ENCODE measurements around the gene ACADS. TPM values are rescaled to one million over a fixed set of nuclear protein-coding genes. Genes with fewer than 3 reads are reported as not detected.

The ACADS gene
- total RNA-seq, 4 donors from 2014 or later: 166 to 224 (median 200) TPM

DNA sequence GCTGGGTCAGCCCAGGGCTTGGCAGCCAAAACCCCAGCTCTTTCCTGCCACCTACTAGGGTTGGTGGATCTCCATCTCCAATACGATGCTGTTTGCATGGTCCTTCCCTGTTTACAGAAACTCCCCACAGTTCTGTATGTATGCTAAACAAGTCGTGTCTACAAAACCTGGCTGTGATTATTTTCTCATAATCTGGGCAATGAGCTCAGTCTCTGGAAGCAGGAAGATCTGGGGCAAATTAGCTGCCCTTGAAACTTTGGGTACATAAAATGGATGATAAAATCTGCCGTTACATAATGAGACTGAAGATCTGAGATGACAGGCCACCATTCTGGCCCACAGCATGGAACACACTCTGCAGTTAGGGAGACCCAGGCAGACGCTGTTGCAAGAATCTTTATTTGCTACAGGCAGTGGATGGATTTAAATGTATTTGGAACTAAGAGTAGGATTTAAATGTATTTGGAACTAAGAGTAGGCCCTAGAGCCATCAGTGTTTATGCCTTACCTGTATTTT lies 31.7 kb downstream of the ACADS start:
- DNase-seq: no peak
- peaks cover 43 to 47% of the 10 kb centered on the region in 2 donors for H3K4me1 ChIP-seq
- no peaks in the 10 kb centered on the region for H3K36me3 ChIP-seq
- no peak overlapping the region for H3K4me3 ChIP-seq
- H3K9me3 ChIP-seq: no peaks in the 10 kb centered on the region
- no peak for ATAC-seq
- H3K27me3 ChIP-seq: no peaks in the 10 kb centered on the region
- peak overlapping the region; percentile 93 to 98 (median 94) for H3K27ac ChIP-seq
- intact Hi-C loops (cut with DNase I; ENCODE audit: low total_unique reads): no loop called here
- TF ChIP-seq POLR2A (IDR thresholded peaks at IDR 0.05): no peak
- TF ChIP-seq CTCF (IDR thresholded peaks at IDR 0.05 in 4 of 5, conservative IDR thresholded peaks at IDR 0.05 in 1 of 5): no peak
- in situ Hi-C loops (cut with MboI; ENCODE audit: low sequenced_read_pairs in 4 of 4): no loop called here

GRCh38 chr12:120757949-120758348 lies 32.3 kb downstream of the ACADS start:
- no peaks in the 10 kb centered on the region for H3K36me3 ChIP-seq
- ATAC-seq (peak in 1 of 2 donors; percentile 25), DNase-seq (peak in 1 of 2 donors; percentile 46)
- H3K4me1 ChIP-seq: peaks cover 44 to 49% of the 10 kb centered on the region in 2 donors
- no peaks in the 10 kb centered on the region for H3K27me3 ChIP-seq
- in situ Hi-C loops (cut with MboI; ENCODE audit: low sequenced_read_pairs in 4 of 4) (no loop called here), intact Hi-C loops (cut with DNase I; ENCODE audit: low total_unique reads) (no loop called here)
- no peak overlapping the region for H3K4me3 ChIP-seq
- no peaks in the 10 kb centered on the region for H3K9me3 ChIP-seq
- peak overlapping the region; percentile 93 to 98 (median 94) for H3K27ac ChIP-seq
- no peak for TF ChIP-seq CTCF (IDR thresholded peaks at IDR 0.05 in 4 of 5, conservative IDR thresholded peaks at IDR 0.05 in 1 of 5)
- no peak for TF ChIP-seq POLR2A (IDR thresholded peaks at IDR 0.05)

DNA sequence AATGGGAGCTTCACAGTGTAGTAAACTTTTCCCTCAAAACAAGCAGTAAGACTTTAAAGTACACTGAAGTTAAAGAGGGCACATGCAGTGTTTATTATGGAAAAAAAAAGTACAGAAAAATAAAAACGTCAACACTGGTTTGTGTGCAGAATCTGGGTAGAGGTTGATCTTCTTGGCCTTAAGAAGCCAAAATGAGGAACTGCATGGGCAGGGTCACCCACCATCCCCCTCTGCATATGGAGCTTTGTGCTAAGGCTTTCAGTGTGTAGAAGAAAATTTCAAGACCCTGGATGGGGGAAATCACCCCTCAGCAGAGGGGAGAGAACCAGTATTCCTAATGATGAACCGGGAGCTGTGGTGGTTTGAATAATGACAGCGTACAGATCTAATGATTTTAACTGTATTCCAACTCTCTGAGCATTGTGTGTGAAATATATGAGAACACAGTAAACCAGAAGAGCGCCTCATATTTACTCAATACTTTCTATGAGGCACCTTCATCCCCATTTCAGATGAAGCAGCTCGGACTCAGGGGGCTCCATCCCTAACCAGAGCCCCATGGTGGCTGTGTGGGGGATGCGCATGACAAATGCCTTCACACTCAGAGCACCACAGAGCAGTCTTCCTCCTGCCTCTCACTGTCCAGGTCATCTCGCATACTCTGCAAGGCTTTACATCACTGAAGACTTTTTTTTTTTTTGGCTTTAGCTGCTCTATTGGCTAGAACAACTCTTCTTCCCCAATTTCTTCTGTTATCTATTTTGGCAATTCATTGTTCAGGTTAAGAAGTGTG lies 33.4 kb downstream of the ACADS start:
- intact Hi-C loops (cut with DNase I; ENCODE audit: low total_unique reads) (no loop called here), in situ Hi-C loops (cut with MboI; ENCODE audit: low sequenced_read_pairs in 4 of 4) (no loop called here)
- ATAC-seq (no peak), DNase-seq (no peak)
- peak overlapping the region; percentile 93 to 98 (median 94) for H3K27ac ChIP-seq
- no peaks in the 10 kb centered on the region for H3K9me3 ChIP-seq
- no peaks in the 10 kb centered on the region for H3K27me3 ChIP-seq
- TF ChIP-seq CTCF (IDR thresholded peaks at IDR 0.05 in 4 of 5, conservative IDR thresholded peaks at IDR 0.05 in 1 of 5): no peak
- no peak for TF ChIP-seq POLR2A (IDR thresholded peaks at IDR 0.05)
- H3K4me3 ChIP-seq: no peak overlapping the region
- H3K36me3 ChIP-seq: peaks cover 0 to 2% of the 10 kb centered on the region in 2 donors
- peaks cover 44 to 49% of the 10 kb centered on the region in 2 donors for H3K4me1 ChIP-seq

GRCh38 chr12:120759591-120760348 lies 34.1 kb downstream of the ACADS start:
- Histone ChIP-seq H3K9me3 (no peaks in the 10 kb centered on the region), H3K27me3 (no peaks in the 10 kb centered on the region), H3K4me1 (peaks cover 44 to 49% of the 10 kb centered on the region in 2 donors), H3K27ac (peak overlapping the region; percentile 93 to 98 (median 94)), H3K36me3 (peaks cover 0 to 9% of the 10 kb centered on the region in 2 donors), H3K4me3 (no peak overlapping the region)
- DNase-seq (no peak), ATAC-seq (no peak)
- TF ChIP-seq CTCF (IDR thresholded peaks at IDR 0.05 in 4 of 5, conservative IDR thresholded peaks at IDR 0.05 in 1 of 5): no peak
- intact Hi-C loops (cut with DNase I; ENCODE audit: low total_unique reads): loop anchor here (2.0 to 5.0 kb wide), 3 partner anchors 72 to 1333 kb away; partner anchors contain the start of genes MLEC and SPPL3
- in situ Hi-C loops (cut with MboI; ENCODE audit: low sequenced_read_pairs in 4 of 4): no loop called here

Measured in gastrocnemius medialis (tissue), 4 donors.